Bronchial epithelial cell (primary cell): ENCODE results near the gene DNAJC30. TPM values are rescaled to one million over a fixed set of nuclear protein-coding genes. Genes with fewer than 3 reads are reported as not detected.
A peak's percentile ranks its signal among the peaks of the same experiment; 100 is the strongest.

Source experiments
- DNase-seq: peaks from one replicate; pipeline ENCODE4 v3.0.0-alpha.2; 2010; ENCODE audit warnings: low read depth
- FAIRE-seq: peaks from 2 replicates; lab custom pipeline; 2011; peaks lifted over from hg19 to GRCh38; lab: Jason Lieb, UNC
- H3K27me3 ChIP-seq: 2 replicates; pipeline ENCODE4 v1.5.1; 2011; ENCODE audit warnings: low read length; ENCODE audit not compliant: control insufficient read depth, insufficient read depth
- H3K36me3 ChIP-seq: 2 replicates; pipeline ENCODE4 v1.5.1; 2011; ENCODE audit warnings: low read length; ENCODE audit not compliant: control insufficient read depth, insufficient read depth
- H3K4me3 ChIP-seq: 2 replicates; pipeline ENCODE4 v1.5.1; 2011; ENCODE audit warnings: mild to moderate bottlenecking, low read depth, low read length, control low read depth
- CTCF ChIP-seq: IDR thresholded peaks from 2 replicates; pipeline ENCODE4 v1.5.1; 2011; ENCODE audit warnings: mild to moderate bottlenecking, moderate library complexity, low read length, control low read depth, inconsistent platforms; ENCODE audit not compliant: insufficient read depth, severe bottlenecking
- total RNA-seq: library from RNA; depleted of rRNA; stranded (reverse); fragments of >200 nt; gene quantifications from 2 replicates; pipeline ENCODE4 v1.2.1, GENCODE V29; 2014

DNAJC30 gene
- total RNA-seq, 1 donor from 2014 or later = 0.79 TPM

DNA sequence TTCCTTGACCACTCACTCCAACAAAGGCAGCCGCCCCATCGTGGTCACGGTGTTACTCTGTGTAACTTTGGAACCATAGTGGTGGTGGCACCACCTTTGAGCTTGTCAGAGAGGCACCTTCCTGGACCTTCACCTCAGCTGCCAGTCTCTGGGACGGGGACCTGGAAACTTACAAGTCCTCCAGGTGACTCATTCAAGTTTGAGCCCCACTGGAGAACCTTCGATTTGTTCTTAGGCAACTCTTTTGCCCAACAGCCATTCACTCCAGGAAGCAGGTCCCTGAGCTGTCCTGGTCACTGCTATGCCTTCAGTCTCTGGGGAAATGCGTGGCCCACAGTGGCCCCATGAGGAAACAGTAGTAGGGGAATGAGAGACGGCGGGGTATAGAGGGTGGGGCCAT is 19.0 kb upstream of the DNAJC30 start:
- no peak for TF ChIP-seq CTCF
- Histone ChIP-seq H3K4me3 (no peak overlapping the region), H3K27me3 (no peaks in the 10 kb centered on the region), H3K36me3 (peaks cover 27% of the 10 kb centered on the region)
- DNase-seq (no peak), FAIRE-seq (no peak)

- H3K4me3 ChIP-seq = no peak overlapping the region
- H3K36me3 ChIP-seq = peaks cover 31% of the 10 kb centered on the region
- no peaks in the 10 kb centered on the region for H3K27me3 ChIP-seq
- TF ChIP-seq CTCF = peak; percentile 59
- no peak for FAIRE-seq
- peak; percentile 27 for DNase-seq
Observed at GRCh38 chr7:73701357-73701995, 18.2 kb upstream of the DNAJC30 start.

- Histone ChIP-seq H3K4me3 (no peak overlapping the region), H3K36me3 (peaks cover 37% of the 10 kb centered on the region), H3K27me3 (no peaks in the 10 kb centered on the region)
- FAIRE-seq (no peak), DNase-seq (no peak)
- TF ChIP-seq CTCF = no peak
Observed at GRCh38 chr7:73700581-73701134, 17.4 kb upstream of the DNAJC30 start.

DNA sequence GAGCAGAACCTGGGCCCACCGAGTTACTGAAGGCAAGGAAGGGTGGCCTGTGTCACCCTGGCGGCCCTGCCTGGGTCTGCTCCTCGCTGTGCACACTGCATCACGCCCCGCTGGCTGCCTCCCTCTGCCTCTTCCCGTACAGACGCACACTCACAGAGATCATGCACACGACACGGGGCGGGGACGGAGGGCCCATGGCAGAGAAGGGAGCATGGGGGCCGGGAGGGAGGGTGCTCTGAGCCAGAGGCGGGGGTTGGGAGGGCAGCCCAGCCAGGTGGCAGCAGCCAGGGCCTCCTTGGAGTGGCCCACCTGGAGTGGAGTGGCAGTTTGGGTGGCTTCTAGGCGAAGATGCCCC is 16.8 kb upstream of the DNAJC30 start:
- TF ChIP-seq CTCF = no peak
- H3K4me3 ChIP-seq = no peak overlapping the region
- peaks cover 37% of the 10 kb centered on the region for H3K36me3 ChIP-seq
- no peak for FAIRE-seq
- no peak for DNase-seq
- H3K27me3 ChIP-seq = no peaks in the 10 kb centered on the region

DNA sequence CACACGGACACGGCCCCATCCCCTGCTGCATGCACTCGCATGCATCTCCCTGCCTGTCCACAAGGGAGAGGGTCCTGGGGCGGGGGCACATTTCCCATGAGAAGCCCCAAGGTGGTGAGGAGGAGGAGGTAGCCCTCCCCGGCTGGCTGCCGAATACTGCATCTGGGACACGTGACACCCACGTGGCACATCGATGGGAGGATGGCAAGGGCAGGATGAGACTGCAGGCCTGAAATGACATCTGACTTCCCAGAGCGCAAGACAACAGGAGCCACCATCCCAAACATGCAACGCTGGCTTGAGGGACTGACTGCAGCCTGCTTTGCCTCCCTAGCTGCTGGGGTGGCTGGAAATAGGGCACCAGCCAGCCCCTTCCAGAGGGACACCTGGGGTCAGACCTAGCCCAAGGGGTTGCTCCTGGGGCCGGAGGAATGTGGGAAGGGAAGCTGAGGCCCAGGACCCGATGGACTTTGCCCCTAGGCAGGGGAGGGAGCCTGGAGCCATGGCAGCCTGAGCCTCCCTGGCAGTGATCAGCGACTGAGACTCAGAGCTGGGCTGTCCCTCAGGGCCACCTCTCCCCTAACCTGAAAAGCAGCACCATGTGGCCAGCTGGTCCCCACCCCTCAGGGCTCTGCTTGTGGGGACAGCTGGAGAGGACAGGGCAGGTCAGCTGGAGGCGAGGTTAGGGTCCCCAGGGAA is 16.3 kb upstream of the DNAJC30 start:
- H3K4me3 ChIP-seq = no peak overlapping the region
- FAIRE-seq (no peak), DNase-seq (no peak)
- H3K27me3 ChIP-seq = no peaks in the 10 kb centered on the region
- TF ChIP-seq CTCF = no peak
- H3K36me3 ChIP-seq = peaks cover 40% of the 10 kb centered on the region
